ENCODE results near the gene CCR5AS.

CCR5AS gene

GRCh38 chr3:46371519-46372340, 35.1 kb downstream of the CCR5AS start:
- H3K27ac ChIP-seq (replicated peaks in 1 of 4) = no peak overlapping the region
- H3K9me3 ChIP-seq = no peaks in the 10 kb centered on the region
- 89% methylated on average over 10 of the region's 10 CpGs for WGBS
- TF ChIP-seq CTCF (IDR thresholded peaks at IDR 0.05) = no peak
- no peak for TF ChIP-seq POLR2A (IDR thresholded peaks at IDR 0.05; ENCODE audit: low read depth)
- no peaks in the 10 kb centered on the region for H3K36me3 ChIP-seq
- no peak for DNase-seq (ENCODE audit: extremely low spot score)
- no peaks in the 10 kb centered on the region for H3K4me1 ChIP-seq
- H3K4me3 ChIP-seq = no peak overlapping the region
- H3K27me3 ChIP-seq = peaks cover 0 to 21% (median 0%) of the 10 kb centered on the region in 4 donors
- intact Hi-C loops (cut with DNase I) = loop anchor here (10.0 kb wide), 2 partner anchors 157 to 287 kb away; no protein-coding TSS in a partner anchor

GRCh38 chr3:46370839-46371518, 35.9 kb downstream of the CCR5AS start, which contains the start of gene CCR5:
CCR5 (plus strand) TSS chr3:46370946; CDS start chr3:46372903, 1,957 bp downstream.
- H3K36me3 ChIP-seq = no peaks in the 10 kb centered on the region
- no peak for DNase-seq (ENCODE audit: extremely low spot score)
- H3K4me1 ChIP-seq = no peaks in the 10 kb centered on the region
- H3K9me3 ChIP-seq = no peaks in the 10 kb centered on the region
- H3K27me3 ChIP-seq = peaks cover 0 to 24% (median 0%) of the 10 kb centered on the region in 4 donors
- intact Hi-C loops (cut with DNase I) = loop anchor here (10.0 kb wide), 2 partner anchors 156 to 286 kb away; no protein-coding TSS in a partner anchor
- H3K4me3 ChIP-seq = no peak within 1 kb of the TSS
- no peak within 1 kb of the TSS for H3K27ac ChIP-seq (replicated peaks in 1 of 4)
- 47% methylated on average over 5 of the region's 5 CpGs for WGBS
- TF ChIP-seq CTCF (IDR thresholded peaks at IDR 0.05) (no peak), EP300 (IDR thresholded peaks at IDR 0.05) (no peak), POLR2A (IDR thresholded peaks at IDR 0.05; ENCODE audit: low read depth) (no peak), POLR2AphosphoS5 (IDR thresholded peaks at IDR 0.05) (peak in 1 of 2 donors; percentile 16)

- intact Hi-C loops (cut with DNase I) = loop anchor here (10.0 kb wide), 2 partner anchors 155 to 285 kb away; no protein-coding TSS in a partner anchor
- no peak for DNase-seq (ENCODE audit: extremely low spot score)
- no peaks in the 10 kb centered on the region for H3K36me3 ChIP-seq
- no peak overlapping the region for H3K4me3 ChIP-seq
- H3K4me1 ChIP-seq = no peaks in the 10 kb centered on the region
- TF ChIP-seq POLR2AphosphoS5 (IDR thresholded peaks at IDR 0.05) (no peak), CTCF (IDR thresholded peaks at IDR 0.05) (no peak), EP300 (IDR thresholded peaks at IDR 0.05) (no peak), POLR2A (IDR thresholded peaks at IDR 0.05; ENCODE audit: low read depth) (no peak)
- H3K27ac ChIP-seq (replicated peaks in 1 of 4) = no peak overlapping the region
- WGBS = 73% methylated on average over 6 of the region's 6 CpGs
- H3K27me3 ChIP-seq = peaks cover 0 to 20% (median 0%) of the 10 kb centered on the region in 4 donors
- no peaks in the 10 kb centered on the region for H3K9me3 ChIP-seq
Measured at GRCh38 chr3:46369675-46370132, 37.2 kb downstream of the CCR5AS start.

GRCh38 chr3:46369151-46369550, 37.7 kb downstream of the CCR5AS start:
- Histone ChIP-seq H3K27ac (replicated peaks in 1 of 4) (no peak overlapping the region), H3K27me3 (peaks cover 0 to 15% (median 0%) of the 10 kb centered on the region in 4 donors), H3K4me3 (no peak overlapping the region), H3K9me3 (no peaks in the 10 kb centered on the region), H3K36me3 (no peaks in the 10 kb centered on the region), H3K4me1 (no peaks in the 10 kb centered on the region)
- intact Hi-C loops (cut with DNase I) = no loop called here
- 67% methylated on average over 4 of the region's 4 CpGs for WGBS
- no peak for TF ChIP-seq EP300 (IDR thresholded peaks at IDR 0.05)
- TF ChIP-seq POLR2AphosphoS5 (IDR thresholded peaks at IDR 0.05) = no peak
- no peak for TF ChIP-seq POLR2A (IDR thresholded peaks at IDR 0.05; ENCODE audit: low read depth)
- TF ChIP-seq CTCF (IDR thresholded peaks at IDR 0.05) = no peak
- DNase-seq (ENCODE audit: extremely low spot score) = no peak

Data from esophagus muscularis mucosa (tissue), 4 donors.